Measurements from ENCODE around the gene FARSA. TPM values are rescaled to one million over a fixed set of nuclear protein-coding genes. Genes with fewer than 3 reads are reported as not detected.

Gene FARSA
- polyA plus RNA-seq, 1 donor (not counting 4 experiments of a cell fraction or from before 2014, with no cell fraction given): 30.9 TPM

- Histone ChIP-seq H3K79me2 (ENCODE audit: control insufficient read depth, insufficient read depth, low read length) (no peaks in the 10 kb centered on the region), H3K9ac (ENCODE audit: control insufficient read depth, extremely low read depth, insufficient read depth, low read length) (no peak overlapping the region), H2AFZ (ENCODE audit: control insufficient read depth, low read length) (no peak overlapping the region), H3K4me3 (ENCODE audit: control insufficient read depth in 2 of 3, extremely low read depth in 1 of 3, insufficient read depth in 2 of 3, low read depth in 1 of 3, low read length in 3 of 3) (no peak overlapping the region), H3K36me3 (ENCODE audit: control insufficient read depth in 2 of 2, extremely low read depth in 1 of 2, insufficient read depth in 2 of 2, low read length in 2 of 2) (peaks cover 28 to 32% of the 10 kb centered on the region in 2 experiments), H3K9me1 (ENCODE audit: control insufficient read depth, extremely low read depth, insufficient read depth, low read length) (no peaks in the 10 kb centered on the region), H3K4me2 (ENCODE audit: control insufficient read depth, extremely low read depth, insufficient read depth, low read depth, low read length) (no peak overlapping the region), H3K27me3 (ENCODE audit: control insufficient read depth, extremely low read depth, insufficient read depth, low read length) (no peaks in the 10 kb centered on the region), H3K27ac (ENCODE audit: control insufficient read depth, insufficient read depth, low read length) (no peak overlapping the region), H3K4me1 (ENCODE audit: control insufficient read depth, extremely low read depth, insufficient read depth, low read length) (peaks cover 4% of the 10 kb centered on the region), H4K20me1 (ENCODE audit: control insufficient read depth, extremely low read depth, insufficient read depth, low read length) (peaks cover 3% of the 10 kb centered on the region), H3K9me3 (ENCODE audit: control insufficient read depth, low read depth, low read length) (no peaks in the 10 kb centered on the region)
- dilution Hi-C loops (cut with MboI; ENCODE audit: extremely low pct_ligation_motif_present, low sequenced_read_pairs): no loop called here
- no peak for DNase-seq (ENCODE audit: low read depth, low spot score)
- no peak for FAIRE-seq
- TF ChIP-seq CTCF (optimal IDR thresholded peaks at IDR 0.05 in 1 of 3, IDR thresholded peaks at IDR 0.05 in 1 of 3, conservative IDR thresholded peaks at IDR 0.05 in 1 of 3; ENCODE audit: extremely low read depth in 1 of 3, insufficient read depth in 2 of 3, low read length in 3 of 3) (no peak), EZH2 (IDR thresholded peaks at IDR 0.05; ENCODE audit: low read length) (no peak)
These were observed 10.6 kb downstream of the FARSA start for GRCh38 chr19:12922959-12923358.

- Histone ChIP-seq H3K36me3 (ENCODE audit: control insufficient read depth in 2 of 2, extremely low read depth in 1 of 2, insufficient read depth in 2 of 2, low read length in 2 of 2) (peaks cover 18 to 23% of the 10 kb centered on the region in 2 experiments), H3K9me3 (ENCODE audit: control insufficient read depth, low read depth, low read length) (no peaks in the 10 kb centered on the region), H3K4me2 (ENCODE audit: control insufficient read depth, extremely low read depth, insufficient read depth, low read depth, low read length) (no peak overlapping the region), H3K9me1 (ENCODE audit: control insufficient read depth, extremely low read depth, insufficient read depth, low read length) (no peaks in the 10 kb centered on the region), H4K20me1 (ENCODE audit: control insufficient read depth, extremely low read depth, insufficient read depth, low read length) (no peaks in the 10 kb centered on the region), H3K4me1 (ENCODE audit: control insufficient read depth, extremely low read depth, insufficient read depth, low read length) (peaks cover 4% of the 10 kb centered on the region), H3K27ac (ENCODE audit: control insufficient read depth, insufficient read depth, low read length) (no peak overlapping the region), H2AFZ (ENCODE audit: control insufficient read depth, low read length) (no peak overlapping the region), H3K79me2 (ENCODE audit: control insufficient read depth, insufficient read depth, low read length) (no peaks in the 10 kb centered on the region), H3K9ac (ENCODE audit: control insufficient read depth, extremely low read depth, insufficient read depth, low read length) (no peak overlapping the region), H3K27me3 (ENCODE audit: control insufficient read depth, extremely low read depth, insufficient read depth, low read length) (no peaks in the 10 kb centered on the region), H3K4me3 (ENCODE audit: control insufficient read depth in 2 of 3, extremely low read depth in 1 of 3, insufficient read depth in 2 of 3, low read depth in 1 of 3, low read length in 3 of 3) (no peak overlapping the region)
- FAIRE-seq (no peak), DNase-seq (ENCODE audit: low read depth, low spot score) (no peak)
- TF ChIP-seq CTCF (optimal IDR thresholded peaks at IDR 0.05 in 1 of 3, IDR thresholded peaks at IDR 0.05 in 1 of 3, conservative IDR thresholded peaks at IDR 0.05 in 1 of 3; ENCODE audit: extremely low read depth in 1 of 3, insufficient read depth in 2 of 3, low read length in 3 of 3) (no peak), EZH2 (IDR thresholded peaks at IDR 0.05; ENCODE audit: low read length) (no peak)
- dilution Hi-C loops (cut with MboI; ENCODE audit: extremely low pct_ligation_motif_present, low sequenced_read_pairs): no loop called here
These were observed 12.5 kb downstream of the FARSA start for GRCh38 chr19:12921047-12921446.
